Stimulated activated naive CD8-positive, alpha-beta T cell treated with anti-CD3 and anti-CD28 coated beads, Interleukin-15, Interleukin-2, amounts not matched to agents 100 U/mL and 50 U/mL, for 24 hours (primary cell): ENCODE data around the gene FTL.
"Not testable (repeated sequence)": the region's sequence is repeated elsewhere in the genome, so short reads cannot be mapped to it uniquely, and the experiment has no call there.

Experiments used
- ATAC-seq: fragments of 150-1000 bp; cut with Tn5 transposase; one replicate; pipeline ENCODE4 v1.10.0; 2021
- DNase-seq: peaks from one replicate; pipeline ENCODE4 v3.0.0; 2021

The FTL gene

DNA sequence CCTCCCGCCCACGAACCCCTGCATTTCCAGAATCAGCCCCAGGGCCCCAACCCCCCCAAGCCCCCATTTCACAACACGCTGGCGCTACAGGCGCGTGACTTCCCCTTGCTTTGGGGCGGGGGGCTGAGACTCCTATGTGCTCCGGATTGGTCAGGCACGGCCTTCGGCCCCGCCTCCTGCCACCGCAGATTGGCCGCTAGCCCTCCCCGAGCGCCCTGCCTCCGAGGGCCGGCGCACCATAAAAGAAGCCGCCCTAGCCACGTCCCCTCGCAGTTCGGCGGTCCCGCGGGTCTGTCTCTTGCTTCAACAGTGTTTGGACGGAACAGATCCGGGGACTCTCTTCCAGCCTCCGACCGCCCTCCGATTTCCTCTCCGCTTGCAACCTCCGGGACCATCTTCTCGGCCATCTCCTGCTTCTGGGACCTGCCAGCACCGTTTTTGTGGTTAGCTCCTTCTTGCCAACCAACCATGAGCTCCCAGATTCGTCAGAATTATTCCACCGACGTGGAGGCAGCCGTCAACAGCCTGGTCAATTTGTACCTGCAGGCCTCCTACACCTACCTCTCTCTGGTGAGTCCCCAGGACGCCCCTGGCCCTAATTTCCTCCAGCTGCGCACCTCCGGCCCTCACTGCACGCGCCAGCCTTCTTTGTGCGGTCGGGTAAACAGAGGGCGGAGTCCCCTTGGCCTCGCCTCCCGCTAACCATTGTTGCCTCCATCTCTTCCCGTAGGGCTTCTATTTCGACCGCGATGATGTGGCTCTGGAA, at the start of gene FTL:
Gene FTL (plus strand): TSS at position 270 of the 766 bp plus-strand sequence. CDS start 199 bp downstream, at position 469.
- peak; percentile 96 for DNase-seq

DNA sequence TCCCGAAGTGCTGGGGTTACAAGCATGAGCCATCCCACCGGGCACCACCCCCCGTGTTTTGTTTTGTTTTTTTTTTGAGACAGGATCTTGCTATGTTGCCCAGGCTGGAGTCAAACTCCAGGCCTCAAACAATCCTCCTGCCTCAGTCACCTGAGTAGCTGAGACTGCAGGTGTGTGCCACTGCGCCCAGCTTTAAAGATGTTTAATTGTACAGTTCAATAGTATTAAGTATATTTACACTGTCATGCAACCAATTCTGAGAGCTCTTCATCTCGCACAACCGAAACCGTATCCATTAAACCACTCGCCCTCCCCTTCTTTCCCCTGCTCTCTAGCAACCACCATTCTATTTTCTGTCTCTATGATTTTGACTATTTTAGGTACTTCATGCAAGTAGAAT, 49.4 kb upstream of the FTL start:
- no peak for ATAC-seq
- no peak for DNase-seq

More for the DNA sequence above, at the start of gene FTL:
- ATAC-seq: peak; percentile 68

- DNase-seq (no peak), ATAC-seq (no peak)
These were observed 47.0 kb upstream of the FTL start for GRCh38 chr19:48918071-48918470.

GRCh38 chr19:48918801-48919247, 46.3 kb upstream of the FTL start:
- DNase-seq (no peak), ATAC-seq (no peak)

GRCh38 chr19:48919271-48919670, 45.8 kb upstream of the FTL start:
- ATAC-seq, DNase-seq: not testable (repeated sequence)

GRCh38 chr19:48920949-48921348, 44.2 kb upstream of the FTL start:
- no peak for DNase-seq
- no peak for ATAC-seq

- no peak for ATAC-seq
- DNase-seq: no peak
These were observed 43.2 kb upstream of the FTL start for GRCh38 chr19:48921721-48922500.

- no peak for ATAC-seq
- DNase-seq: no peak
These were observed 42.3 kb upstream of the FTL start for GRCh38 chr19:48922548-48923490.

GRCh38 chr19:48925240-48925843, 39.8 kb upstream of the FTL start:
- ATAC-seq: peak; percentile 49
- no peak for DNase-seq

DNA sequence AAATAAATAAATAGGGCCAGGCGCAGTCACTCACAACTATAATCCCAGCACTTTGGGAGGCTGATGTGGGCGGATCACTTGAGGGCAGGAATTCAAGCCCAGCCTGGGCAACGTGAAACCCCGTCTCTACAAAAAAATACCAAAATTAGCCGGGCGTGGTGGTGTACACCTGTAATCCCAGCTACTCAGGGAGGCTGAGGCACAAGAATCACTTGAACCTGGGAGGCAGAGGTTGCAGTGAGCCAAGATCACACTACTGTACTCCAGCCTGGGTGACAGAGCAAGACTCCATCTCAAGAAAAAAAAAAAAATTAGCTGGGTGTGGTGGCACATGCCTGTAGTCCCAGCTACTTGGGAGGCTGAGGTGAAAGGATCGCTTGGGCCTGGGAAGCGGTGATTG, 39.2 kb upstream of the FTL start:
- ATAC-seq, DNase-seq: not testable (repeated sequence)

DNA sequence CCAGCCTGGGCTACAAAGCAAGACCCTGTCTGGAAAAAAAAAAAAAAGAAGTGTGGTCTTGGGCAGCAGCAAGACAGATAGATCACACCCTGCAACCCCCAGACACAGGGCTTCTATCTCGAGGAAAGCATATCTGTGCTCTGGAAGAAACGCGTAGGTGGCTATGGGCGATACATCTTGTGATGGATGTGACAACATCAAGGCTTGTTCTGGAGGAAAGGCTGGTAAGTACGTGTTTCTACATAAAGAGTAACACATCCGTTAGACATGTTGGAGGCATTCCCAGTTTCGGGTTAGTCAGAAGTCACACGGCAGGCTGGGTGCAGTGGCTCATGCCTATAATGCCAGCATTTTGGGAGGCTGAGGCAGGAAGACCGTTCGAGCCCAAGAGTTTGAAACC, 38.2 kb upstream of the FTL start:
- ATAC-seq: peak; percentile 46

GRCh38 chr19:48927692-48928091, 37.4 kb upstream of the FTL start:
- not testable (repeated sequence) for ATAC-seq, DNase-seq

More for the DNA sequence above, 38.2 kb upstream of the FTL start:
- DNase-seq: peak; percentile 6

DNA sequence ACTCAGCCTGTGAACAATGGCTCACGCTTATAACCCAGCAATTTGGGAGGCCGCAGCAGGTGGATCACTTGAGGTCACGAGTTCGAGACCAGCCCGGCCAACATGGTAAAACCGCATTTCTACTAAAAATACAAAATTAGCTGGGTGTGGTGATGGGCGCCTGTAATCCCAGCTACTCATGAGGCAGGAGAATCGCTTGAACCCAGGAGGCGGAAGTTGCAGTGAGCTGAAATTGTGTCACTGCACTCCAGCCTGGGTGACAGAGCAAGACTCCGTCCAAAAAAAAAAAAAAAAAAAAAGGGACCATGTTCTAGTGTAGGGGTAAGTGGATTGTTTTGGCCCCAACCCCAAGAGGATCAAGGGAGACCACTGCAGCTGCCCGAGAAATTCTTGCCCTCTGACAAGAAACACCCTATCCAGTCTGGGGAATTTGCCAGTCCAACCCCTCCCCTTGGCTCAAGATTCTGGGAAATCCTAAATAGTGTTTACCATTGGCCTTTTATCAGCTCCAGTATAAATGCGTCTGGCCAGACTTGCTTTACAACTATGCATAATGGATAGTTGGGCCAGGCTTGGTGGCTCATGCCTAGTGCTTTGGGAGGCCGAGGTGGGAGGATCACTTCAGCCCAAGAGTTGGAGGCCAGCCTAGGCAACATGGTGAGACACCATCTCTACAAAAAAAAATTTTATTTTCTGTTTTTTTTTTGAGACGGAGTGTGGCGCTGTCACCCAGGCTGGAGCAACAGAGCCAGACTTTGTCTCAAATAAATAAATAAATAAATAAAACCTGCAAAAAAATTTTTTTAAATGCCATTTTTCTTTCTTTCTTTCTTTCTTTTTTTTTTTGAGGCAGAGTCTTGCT, 36.7 kb upstream of the FTL start:
- DNase-seq (no peak), ATAC-seq (no peak)

- ATAC-seq: peak; percentile 88
- peak; percentile 77 for DNase-seq
These were observed 31.7 kb upstream of the FTL start, which contains the start of gene DHDH for GRCh38 chr19:48933382-48933932. TSS of gene DHDH (plus strand) at chr19:48933699. CDS start at chr19:48933722, 23 bp downstream.

GRCh38 chr19:48934837-48935236, 30.3 kb upstream of the FTL start:
- ATAC-seq (no peak), DNase-seq (no peak)

DNA sequence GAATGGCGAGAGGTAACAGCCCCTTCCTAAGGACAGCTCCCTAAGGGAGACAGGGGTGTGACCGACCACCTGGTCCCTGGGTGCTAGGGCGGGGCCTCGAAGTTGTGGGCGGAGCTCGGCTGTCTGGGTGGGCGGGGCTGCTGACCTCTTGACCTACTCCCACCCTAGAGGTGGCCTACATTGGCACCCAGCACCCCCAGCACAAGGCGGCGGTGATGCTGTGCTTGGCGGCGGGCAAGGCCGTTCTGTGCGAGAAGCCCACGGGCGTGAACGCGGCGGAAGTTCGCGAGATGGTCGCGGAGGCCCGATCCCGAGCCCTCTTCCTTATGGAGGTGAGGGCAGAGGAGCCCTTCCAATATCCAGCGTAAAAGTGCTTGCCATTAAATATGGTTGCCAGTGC, 29.2 kb upstream of the FTL start:
- DNase-seq (no peak), ATAC-seq (no peak)

DNA sequence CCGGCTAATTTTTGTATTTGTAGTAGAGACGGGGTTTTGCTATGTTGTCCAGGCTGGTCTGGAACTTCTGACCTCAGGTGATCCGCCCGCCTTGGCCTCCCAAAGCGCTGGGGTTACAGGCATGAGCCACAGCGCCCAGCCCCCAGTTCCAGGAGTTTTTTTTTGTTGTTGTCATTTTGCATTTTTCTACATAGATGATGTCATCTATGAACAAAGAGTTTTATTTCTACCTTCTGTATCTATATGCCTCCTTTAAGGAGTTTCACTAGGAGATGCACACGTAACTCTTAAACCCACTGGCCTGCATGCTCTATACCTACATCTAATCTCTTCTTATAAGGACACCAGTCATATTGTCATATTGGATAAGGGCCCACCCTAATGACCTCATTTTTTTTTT, 26.9 kb upstream of the FTL start:
- ATAC-seq (no peak), DNase-seq (no peak)

GRCh38 chr19:48940902-48941301, 24.2 kb upstream of the FTL start:
- DNase-seq (no peak), ATAC-seq (no peak)

DNA sequence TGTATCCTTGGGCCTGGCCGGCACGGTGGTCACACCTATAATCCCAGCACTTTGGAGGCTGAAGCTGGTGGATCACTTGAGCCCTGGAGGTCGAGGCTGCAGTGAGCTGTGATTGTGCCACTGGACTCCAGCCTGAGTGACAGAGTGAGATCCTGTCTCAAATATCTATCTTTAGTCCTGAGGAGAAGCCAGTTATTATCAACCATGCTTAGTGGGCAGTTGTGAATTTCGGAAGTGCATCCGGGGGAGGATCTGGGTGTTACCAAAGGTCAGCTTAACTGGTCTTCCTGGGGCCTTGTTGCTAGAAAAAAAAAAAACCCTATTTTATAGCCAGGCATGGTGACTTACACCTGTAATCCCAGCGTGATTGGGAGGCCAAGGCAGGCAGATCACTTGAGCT, 22.0 kb upstream of the FTL start:
- ATAC-seq (no peak), DNase-seq (no peak)

GRCh38 chr19:48945415-48945814, 19.7 kb upstream of the FTL start:
- ATAC-seq (no peak), DNase-seq (no peak)
